Keratinocyte (primary cell): ENCODE measurements around the gene ST6GALNAC6. TPM values are rescaled to one million over a fixed set of nuclear protein-coding genes. Genes with fewer than 3 reads are reported as not detected.

Experiments used
- DNase-seq: peaks from one replicate; pipeline ENCODE4 v3.0.0-alpha.2; 2011; ENCODE audit warnings: low read depth, missing footprints, low spot score
- FAIRE-seq: peaks from 2 replicates; lab custom pipeline; 2011; peaks lifted over from hg19 to GRCh38; lab: Jason Lieb, UNC
- H2AFZ ChIP-seq: 2 replicates; pipeline ENCODE4 v1.6.0; 2012; ENCODE audit warnings: low read length, control low read depth, inconsistent platforms; ENCODE audit not compliant: control insufficient read depth
- H3K27ac ChIP-seq: 2 replicates; pipeline ENCODE4 v1.5.1; 2011; ENCODE audit warnings: low read length; ENCODE audit not compliant: control insufficient read depth, insufficient read depth
- H3K27me3 ChIP-seq: 3 replicates; pipeline ENCODE4 v1.6.0; 2011; ENCODE audit warnings: low read length; ENCODE audit not compliant: control insufficient read depth, insufficient read depth; ENCODE audit errors: extremely low read depth
- H3K36me3 ChIP-seq, 2 experiments: 2 replicates in 1 of 2; 3 replicates in 1 of 2; pipeline ENCODE4 v1.5.1; 2011; ENCODE audit warnings: low read length in 2 of 2, mild to moderate bottlenecking in 1 of 2; ENCODE audit not compliant: control insufficient read depth in 2 of 2, insufficient read depth in 2 of 2; ENCODE audit errors: extremely low read depth in 1 of 2
- H3K4me1 ChIP-seq: 3 replicates; pipeline ENCODE4 v1.5.1; 2011; ENCODE audit warnings: low read length; ENCODE audit not compliant: control insufficient read depth, insufficient read depth; ENCODE audit errors: extremely low read depth
- H3K4me2 ChIP-seq: 3 replicates; pipeline ENCODE4 v1.6.0; 2011; ENCODE audit warnings: low read depth, low read length; ENCODE audit not compliant: control insufficient read depth, insufficient read depth; ENCODE audit errors: extremely low read depth
- H3K4me3 ChIP-seq, 3 experiments: fragments of 200-600 bp in 1 of 3; sonication (generic) in 1 of 3; 2 replicates in 2 of 3; 3 replicates in 1 of 3; pipeline ENCODE4 v1.5.1; 2011 to 2016; ENCODE audit warnings: low read length in 3 of 3, mild to moderate bottlenecking in 3 of 3, control low read depth in 2 of 3, inconsistent platforms in 1 of 3, low read depth in 1 of 3, mixed read lengths in 1 of 3, mixed run types in 1 of 3, moderate library complexity in 1 of 3; ENCODE audit not compliant: control insufficient read depth in 2 of 3, insufficient read depth in 2 of 3; ENCODE audit errors: extremely low read depth in 1 of 3
- H3K79me2 ChIP-seq: 2 replicates; pipeline ENCODE4 v1.6.0; 2012; ENCODE audit warnings: low read length; ENCODE audit not compliant: control insufficient read depth, insufficient read depth
- H3K9ac ChIP-seq: 3 replicates; pipeline ENCODE4 v1.6.0; 2011; ENCODE audit warnings: low read length; ENCODE audit not compliant: control insufficient read depth, insufficient read depth; ENCODE audit errors: extremely low read depth
- H3K9me1 ChIP-seq: 3 replicates; pipeline ENCODE4 v1.6.0; 2011; ENCODE audit warnings: low read length; ENCODE audit not compliant: control insufficient read depth, insufficient read depth; ENCODE audit errors: extremely low read depth
- H3K9me3 ChIP-seq: 2 replicates; pipeline ENCODE4 v1.5.1; 2012; ENCODE audit warnings: low read depth, low read length; ENCODE audit not compliant: control insufficient read depth
- H4K20me1 ChIP-seq: 3 replicates; pipeline ENCODE4 v1.6.0; 2011; ENCODE audit warnings: low read length; ENCODE audit not compliant: control insufficient read depth, insufficient read depth; ENCODE audit errors: extremely low read depth
- CTCF ChIP-seq, 3 experiments: IDR thresholded peaks in 1 of 3; conservative IDR thresholded peaks in 1 of 3; optimal IDR thresholded peaks in 1 of 3; 2 replicates in 2 of 3; 3 replicates in 1 of 3; pipeline versions ENCODE3 to v1.5.1; 2011; ENCODE audit warnings: low read length in 3 of 3, mild to moderate bottlenecking in 3 of 3, moderate library complexity in 2 of 3, control low read depth in 1 of 3, inconsistent platforms in 1 of 3; ENCODE audit not compliant: insufficient read depth in 2 of 3; ENCODE audit errors: extremely low read depth in 1 of 3
- EZH2 ChIP-seq: IDR thresholded peaks from one replicate; pipeline ENCODE4 v1.6.1; 2012; ENCODE audit warnings: inconsistent platforms, mild to moderate bottlenecking, low read length, moderate library complexity
- dilution Hi-C: fragments of 300-500 bp; cut with MboI; formaldehyde crosslinking; loops from one replicate; pipeline ENCODE4 v1.7.0; 2020; ENCODE audit warnings: low sequenced_read_pairs; ENCODE audit not compliant: extremely low pct_ligation_motif_present
- polyA plus RNA-seq, 5 experiments: library from polyadenylated mRNA; depleted of rRNA in 3 of 5; stranded (reverse) in 3 of 5; stranded (forward) in 1 of 5; unstranded in 1 of 5; fragments of >200 nt; gene quantifications; 1 replicate in 1 of 5; 2 replicates in 3 of 5; 3 replicates in 1 of 5; pipeline versions ENCODE4 v1.2.1 to v1.2.3, GENCODE V29; 2011 to 2012; ENCODE audit warnings: missing spikeins in 2 of 5, low read depth in 1 of 5, low replicate concordance in 1 of 5

Gene ST6GALNAC6
- polyA plus RNA-seq, 1 donor (not counting 4 experiments of a cell fraction or from before 2014, with no cell fraction given) = 21.1 TPM

- DNase-seq (no peak), FAIRE-seq (no peak)
- dilution Hi-C loops = no loop called here
- H3K4me3 ChIP-seq = no peak overlapping the region
- no peak overlapping the region for H3K27ac ChIP-seq
- H3K9ac ChIP-seq = no peak overlapping the region
- no peaks in the 10 kb centered on the region for H3K36me3 ChIP-seq
- TF ChIP-seq CTCF (optimal IDR thresholded peaks at IDR 0.05 in 1 of 3, IDR thresholded peaks at IDR 0.05 in 1 of 3, conservative IDR thresholded peaks at IDR 0.05 in 1 of 3; ENCODE audit: extremely low read depth in 1 of 3, insufficient read depth in 2 of 3, low read length in 3 of 3) (no peak), EZH2 (no peak)
- H3K9me1 ChIP-seq = no peaks in the 10 kb centered on the region
- no peaks in the 10 kb centered on the region for H4K20me1 ChIP-seq
- H3K9me3 ChIP-seq = no peaks in the 10 kb centered on the region
- H3K27me3 ChIP-seq = no peaks in the 10 kb centered on the region
- no peaks in the 10 kb centered on the region for H3K79me2 ChIP-seq
- peaks cover 36% of the 10 kb centered on the region for H3K4me1 ChIP-seq
- H3K4me2 ChIP-seq = no peak overlapping the region
- H2AFZ ChIP-seq = no peak overlapping the region
Observed at GRCh38 chr9:127923046-127923445, 23.6 kb upstream of the ST6GALNAC6 start.

GRCh38 chr9:127921557-127922120, 22.2 kb upstream of the ST6GALNAC6 start:
- no peak overlapping the region for H3K9ac ChIP-seq
- H4K20me1 ChIP-seq = no peaks in the 10 kb centered on the region
- dilution Hi-C loops = no loop called here
- H3K9me1 ChIP-seq = no peaks in the 10 kb centered on the region
- H3K4me2 ChIP-seq = peak overlapping the region; percentile 20
- no peak overlapping the region for H3K27ac ChIP-seq
- no peaks in the 10 kb centered on the region for H3K79me2 ChIP-seq
- FAIRE-seq (peak; percentile 17), DNase-seq (no peak)
- H3K4me1 ChIP-seq = peaks cover 37% of the 10 kb centered on the region
- TF ChIP-seq CTCF (optimal IDR thresholded peaks at IDR 0.05 in 1 of 3, IDR thresholded peaks at IDR 0.05 in 1 of 3, conservative IDR thresholded peaks at IDR 0.05 in 1 of 3; ENCODE audit: extremely low read depth in 1 of 3, insufficient read depth in 2 of 3, low read length in 3 of 3) = peak in 2 of 3 experiments; percentile 82 to 94
- TF ChIP-seq EZH2 = no peak
- no peak overlapping the region for H2AFZ ChIP-seq
- no peaks in the 10 kb centered on the region for H3K27me3 ChIP-seq
- H3K36me3 ChIP-seq = no peaks in the 10 kb centered on the region
- no peaks in the 10 kb centered on the region for H3K9me3 ChIP-seq
- no peak overlapping the region for H3K4me3 ChIP-seq
